Bronchial smooth muscle cell (primary cell): ENCODE data around the gene IBTK. TPM values are rescaled to one million over a fixed set of nuclear protein-coding genes. Genes with fewer than 3 reads are reported as not detected.

Experiments
- total RNA-seq: library from RNA; depleted of rRNA; stranded (reverse); fragments of >200 nt; gene quantifications from 2 replicates; pipeline ENCODE4 v1.2.1, GENCODE V29; 2014

Gene IBTK, protein sequence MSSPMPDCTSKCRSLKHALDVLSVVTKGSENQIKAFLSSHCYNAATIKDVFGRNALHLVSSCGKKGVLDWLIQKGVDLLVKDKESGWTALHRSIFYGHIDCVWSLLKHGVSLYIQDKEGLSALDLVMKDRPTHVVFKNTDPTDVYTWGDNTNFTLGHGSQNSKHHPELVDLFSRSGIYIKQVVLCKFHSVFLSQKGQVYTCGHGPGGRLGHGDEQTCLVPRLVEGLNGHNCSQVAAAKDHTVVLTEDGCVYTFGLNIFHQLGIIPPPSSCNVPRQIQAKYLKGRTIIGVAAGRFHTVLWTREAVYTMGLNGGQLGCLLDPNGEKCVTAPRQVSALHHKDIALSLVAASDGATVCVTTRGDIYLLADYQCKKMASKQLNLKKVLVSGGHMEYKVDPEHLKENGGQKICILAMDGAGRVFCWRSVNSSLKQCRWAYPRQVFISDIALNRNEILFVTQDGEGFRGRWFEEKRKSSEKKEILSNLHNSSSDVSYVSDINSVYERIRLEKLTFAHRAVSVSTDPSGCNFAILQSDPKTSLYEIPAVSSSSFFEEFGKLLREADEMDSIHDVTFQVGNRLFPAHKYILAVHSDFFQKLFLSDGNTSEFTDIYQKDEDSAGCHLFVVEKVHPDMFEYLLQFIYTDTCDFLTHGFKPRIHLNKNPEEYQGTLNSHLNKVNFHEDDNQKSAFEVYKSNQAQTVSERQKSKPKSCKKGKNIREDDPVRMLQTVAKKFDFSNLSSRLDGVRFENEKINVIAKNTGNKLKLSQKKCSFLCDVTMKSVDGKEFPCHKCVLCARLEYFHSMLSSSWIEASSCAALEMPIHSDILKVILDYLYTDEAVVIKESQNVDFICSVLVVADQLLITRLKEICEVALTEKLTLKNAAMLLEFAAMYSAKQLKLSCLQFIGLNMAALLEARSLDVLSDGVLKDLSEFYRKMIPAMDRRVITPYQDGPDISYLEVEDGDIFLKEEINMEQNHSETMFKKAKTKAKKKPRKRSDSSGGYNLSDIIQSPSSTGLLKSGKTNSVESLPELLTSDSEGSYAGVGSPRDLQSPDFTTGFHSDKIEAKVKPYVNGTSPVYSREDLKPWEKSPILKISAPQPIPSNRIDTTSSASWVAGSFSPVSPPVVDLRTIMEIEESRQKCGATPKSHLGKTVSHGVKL (N-terminal part only)
- 36.2 and 49.0 TPM in 2 replicates for total RNA-seq

DNA sequence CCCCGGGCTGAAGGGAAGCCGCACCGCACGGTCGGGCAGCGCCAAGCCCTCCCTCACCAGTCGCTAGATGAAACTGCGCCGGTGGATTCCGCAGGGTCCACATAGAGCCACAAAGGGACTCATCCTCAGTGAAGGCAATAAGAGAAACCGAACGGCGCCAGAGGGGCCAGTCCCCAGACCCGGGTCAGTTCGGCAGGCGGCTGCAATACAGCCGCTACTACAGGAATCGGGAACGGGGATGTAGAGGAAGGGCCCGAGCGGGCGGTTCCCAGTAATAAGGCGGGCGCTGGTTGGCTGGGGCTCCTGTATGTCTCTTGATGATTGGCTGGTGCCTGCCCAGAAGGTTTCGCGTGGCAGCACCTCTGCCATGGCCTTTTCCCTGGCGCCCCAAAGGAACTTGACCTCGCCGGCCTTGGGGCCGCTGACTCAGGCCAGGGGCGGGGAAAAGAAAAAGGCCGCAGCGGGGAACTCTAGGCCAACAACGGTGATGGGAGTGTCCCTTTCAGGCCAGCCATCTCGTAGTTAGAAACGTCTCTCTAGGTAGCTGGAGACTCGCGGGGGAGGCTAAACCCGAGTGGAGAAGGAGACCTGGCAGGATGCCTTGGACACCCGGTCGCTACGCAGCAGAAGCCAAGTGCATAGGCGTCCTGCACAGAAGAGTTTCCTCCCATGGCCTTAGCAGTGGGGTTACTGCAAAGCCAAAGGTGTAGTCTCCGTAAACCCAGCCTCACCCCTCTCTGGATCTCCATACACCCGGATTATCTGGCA lies at the start of gene IBTK:
Gene IBTK (minus strand): TSS at position 240 of the 768 bp plus-strand sequence. CDS start 7,258 bp downstream, outside the sequence.

Other genes with a start within 250 kb of the IBTK start
- 26.8 and 39.9 TPM in 2 replicates for gene TPBG, start 116.1 kb upstream of the IBTK start, total RNA-seq